Left lung (tissue), 10 donors: Measurements from ENCODE around the gene HTRA2. TPM values are rescaled to one million over a fixed set of nuclear protein-coding genes. Genes with fewer than 3 reads are reported as not detected.

Experiments
- ATAC-seq: fragments of 200-7000 bp; cut with Tn5 transposase; one replicate; pipeline ENCODE4 v1.9.1; 2020; ENCODE audit warnings: moderate library complexity
- DNase-seq, 4 donors: peaks; one replicate each; pipeline ENCODE4 v3.0.0-alpha.2; 2013 to 2020
- H3K27ac ChIP-seq, 2 donors: fragments of 200-600 bp; sonication (generic) in 1 of 2; one replicate each; pipeline versions ENCODE4 v1.5.0 to v1.8.0; 2020 to 2021
- H3K27me3 ChIP-seq, 2 donors: fragments of 200-600 bp; sonication (generic) in 1 of 2; one replicate each; pipeline versions ENCODE4 v1.5.0 to v1.8.0; 2020 to 2021
- H3K36me3 ChIP-seq, 2 donors: fragments of 200-600 bp; sonication (generic) in 1 of 2; one replicate each; pipeline versions ENCODE4 v1.5.0 to v1.8.0; 2020 to 2021
- H3K4me1 ChIP-seq, 2 donors: fragments of 200-600 bp; one replicate each; pipeline ENCODE4 v1.8.0; 2021
- H3K4me3 ChIP-seq, 2 donors: fragments of 200-600 bp; sonication (generic) in 1 of 2; one replicate each; pipeline versions ENCODE4 v1.5.0 to v1.8.0; 2020 to 2021; ENCODE audit warnings: mild to moderate bottlenecking in 1 of 2
- H3K9me3 ChIP-seq, 2 donors: fragments of 200-600 bp; sonication (generic) in 1 of 2; one replicate each; pipeline versions ENCODE4 v1.5.0 to v1.8.0; 2020 to 2021
- intact Hi-C, 2 donors: fragments of 100-400 bp; cut with DNase I; formaldehyde crosslinking; loops; one replicate each; pipeline versions ENCODE4 v1.11.2 to v1.14.2; 2022
- polyA plus RNA-seq, 6 donors: library from polyadenylated mRNA; unstranded; fragments of 120-200 nt; gene quantifications; one replicate each; pipeline ENCODE4 v1.2.1, GENCODE V29; 2013; ENCODE audit not compliant: insufficient read length in 6 of 6
- total RNA-seq, 2 donors: library from RNA; stranded (reverse); fragmentation: NEBNext Ultra II Directional; extraction: Animal tissue kit (Norgen Biotek cat#: 25700); gene quantifications; one replicate each; pipeline ENCODE4 v1.2.1, GENCODE V29; 2021
- TF ChIP-seq, protein P1 (sequence below), 2 donors: fragments of 200-600 bp; sonication (generic) in 1 of 2; IDR thresholded peaks; one replicate each; pipeline versions ENCODE4 v1.5.0 to v1.8.0; 2021; ENCODE audit warnings: antibody characterized with exemption in 2 of 2
- donor health status: DM: no; HTN: yes; CAD: no.
- donor health status: DM: no; HTN: no; CAD: no.

The HTRA2 gene
- total and polyA plus RNA-seq, 8 donors, result 29.4 to 36.6 (median 33.9) TPM

GRCh38 chr2:74516650-74517049 is 13.1 kb upstream of the HTRA2 start:
- H3K9me3 ChIP-seq, result no peaks in the 10 kb centered on the region
- DNase-seq (no peak), ATAC-seq (no peak)
- H3K27me3 ChIP-seq, result peaks cover 81 to 98% of the 10 kb centered on the region in 2 donors
- TF ChIP-seq, protein P1, sequence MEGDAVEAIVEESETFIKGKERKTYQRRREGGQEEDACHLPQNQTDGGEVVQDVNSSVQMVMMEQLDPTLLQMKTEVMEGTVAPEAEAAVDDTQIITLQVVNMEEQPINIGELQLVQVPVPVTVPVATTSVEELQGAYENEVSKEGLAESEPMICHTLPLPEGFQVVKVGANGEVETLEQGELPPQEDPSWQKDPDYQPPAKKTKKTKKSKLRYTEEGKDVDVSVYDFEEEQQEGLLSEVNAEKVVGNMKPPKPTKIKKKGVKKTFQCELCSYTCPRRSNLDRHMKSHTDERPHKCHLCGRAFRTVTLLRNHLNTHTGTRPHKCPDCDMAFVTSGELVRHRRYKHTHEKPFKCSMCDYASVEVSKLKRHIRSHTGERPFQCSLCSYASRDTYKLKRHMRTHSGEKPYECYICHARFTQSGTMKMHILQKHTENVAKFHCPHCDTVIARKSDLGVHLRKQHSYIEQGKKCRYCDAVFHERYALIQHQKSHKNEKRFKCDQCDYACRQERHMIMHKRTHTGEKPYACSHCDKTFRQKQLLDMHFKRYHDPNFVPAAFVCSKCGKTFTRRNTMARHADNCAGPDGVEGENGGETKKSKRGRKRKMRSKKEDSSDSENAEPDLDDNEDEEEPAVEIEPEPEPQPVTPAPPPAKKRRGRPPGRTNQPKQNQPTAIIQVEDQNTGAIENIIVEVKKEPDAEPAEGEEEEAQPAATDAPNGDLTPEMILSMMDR (IDR thresholded peaks at IDR 0.05), result no peak
- intact Hi-C loops, result no loop called here
- H3K4me3 ChIP-seq, result peak overlapping the region in 1 of 2 donors; percentile 43
- H3K27ac ChIP-seq, result no peak overlapping the region
- no peaks in the 10 kb centered on the region for H3K36me3 ChIP-seq
- H3K4me1 ChIP-seq, result peaks cover 11 to 35% of the 10 kb centered on the region in 2 donors

DNA sequence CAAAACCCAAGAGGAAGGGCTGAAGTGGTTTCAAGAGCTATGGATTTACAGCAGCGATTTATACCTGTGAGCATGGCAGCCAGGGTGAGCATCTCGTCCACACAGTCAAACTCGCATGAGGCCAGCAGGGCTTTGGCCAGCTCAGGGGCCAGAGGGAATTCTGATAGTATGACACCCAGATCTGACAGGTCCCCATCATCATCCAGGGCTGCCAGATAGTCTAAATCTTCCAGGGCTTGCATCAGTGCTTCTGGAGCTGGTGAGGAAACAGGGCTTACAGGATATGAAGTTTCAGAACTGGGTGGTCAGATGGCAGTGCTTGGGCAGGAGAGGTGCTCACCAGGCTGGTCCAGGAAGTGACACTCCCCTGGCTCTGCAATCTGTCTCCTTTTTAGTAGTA is 7.2 kb upstream of the HTRA2 start:
- Histone ChIP-seq H3K9me3 (no peaks in the 10 kb centered on the region), H3K4me1 (no peaks in the 10 kb centered on the region), H3K4me3 (no peak overlapping the region), H3K36me3 (peaks cover 0 to 23% of the 10 kb centered on the region in 2 donors), H3K27ac (no peak overlapping the region), H3K27me3 (peaks cover 23 to 40% of the 10 kb centered on the region in 2 donors)
- DNase-seq, result no peak
- ATAC-seq, result no peak
- TF ChIP-seq, protein P1 (IDR thresholded peaks at IDR 0.05), result no peak
- intact Hi-C loops, result no loop called here

GRCh38 chr2:74524005-74524404 is 5.7 kb upstream of the HTRA2 start:
- H3K36me3 ChIP-seq, result peaks cover 0 to 25% of the 10 kb centered on the region in 2 donors
- ATAC-seq (no peak), DNase-seq (no peak)
- peaks cover 8 to 15% of the 10 kb centered on the region in 2 donors for H3K4me1 ChIP-seq
- no peaks in the 10 kb centered on the region for H3K9me3 ChIP-seq
- intact Hi-C loops, result no loop called here
- TF ChIP-seq, protein P1 (IDR thresholded peaks at IDR 0.05), result no peak
- no peak overlapping the region for H3K4me3 ChIP-seq
- H3K27me3 ChIP-seq, result peaks cover 8 to 25% of the 10 kb centered on the region in 2 donors
- no peak overlapping the region for H3K27ac ChIP-seq

- intact Hi-C loops, result no loop called here
- peaks cover 8 to 16% of the 10 kb centered on the region in 2 donors for H3K4me1 ChIP-seq
- no peaks in the 10 kb centered on the region for H3K9me3 ChIP-seq
- H3K4me3 ChIP-seq, result no peak overlapping the region
- DNase-seq, result no peak
- TF ChIP-seq, protein P1 (IDR thresholded peaks at IDR 0.05), result no peak
- H3K36me3 ChIP-seq, result peaks cover 0 to 25% of the 10 kb centered on the region in 2 donors
- ATAC-seq, result no peak
- H3K27me3 ChIP-seq, result peaks cover 3 to 14% of the 10 kb centered on the region in 2 donors
- H3K27ac ChIP-seq, result no peak overlapping the region
Observed at GRCh38 chr2:74524955-74525716, 4.6 kb upstream of the HTRA2 start.

DNA sequence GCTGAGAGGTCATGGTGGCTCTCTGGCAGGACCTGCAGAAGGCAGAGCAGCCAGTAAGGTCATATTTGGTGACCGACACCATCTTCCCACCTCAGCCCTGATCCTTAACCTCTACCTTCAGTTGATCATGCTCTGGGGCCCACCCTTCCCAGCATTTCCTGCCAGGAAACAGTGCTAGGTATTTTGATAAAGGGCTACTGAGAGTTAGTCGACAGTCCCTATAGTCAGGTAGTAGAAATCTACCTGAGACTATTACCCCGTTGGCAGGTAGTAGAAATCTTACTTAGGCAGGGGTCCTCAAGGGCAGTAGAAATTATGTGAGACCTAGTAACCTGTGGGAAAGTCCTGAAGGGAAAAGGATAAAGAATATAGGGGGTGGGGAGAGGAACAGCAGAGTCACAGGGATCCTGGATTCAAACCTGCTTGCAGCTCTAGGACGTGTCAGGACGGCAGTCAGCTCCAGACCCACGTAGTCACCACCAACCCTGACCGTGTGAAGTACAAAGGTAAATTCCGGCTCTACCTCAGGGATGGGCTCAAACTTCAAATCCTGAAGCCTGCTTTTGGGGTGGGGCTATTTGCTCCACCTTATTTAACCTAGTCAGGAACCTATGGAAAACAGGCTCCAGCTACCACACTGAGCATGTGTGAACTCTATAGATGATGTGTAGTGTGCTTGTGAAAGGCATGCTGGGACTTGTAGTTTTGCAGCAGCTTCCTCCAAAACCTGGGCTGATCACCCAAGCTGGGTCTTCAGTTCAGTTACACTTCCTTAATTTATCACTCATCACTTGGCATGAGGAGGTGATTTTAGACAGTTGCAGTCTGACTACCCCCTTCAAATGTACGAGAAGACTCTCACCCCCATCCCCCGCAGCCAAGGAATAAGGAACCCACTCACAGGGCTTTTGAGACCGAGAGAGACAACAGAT is 3.8 kb upstream of the HTRA2 start, which contains the start of gene DQX1:
DQX1 (minus strand) TSS at position 515 of the 932 bp plus-strand sequence; CDS start at position 13, 502 bp downstream.
- intact Hi-C loops, result no loop called here
- Histone ChIP-seq H3K27me3 (peaks cover 0 to 5% of the 10 kb centered on the region in 2 donors), H3K4me1 (peaks cover 11 to 22% of the 10 kb centered on the region in 2 donors), H3K9me3 (no peaks in the 10 kb centered on the region), H3K36me3 (peaks cover 0 to 25% of the 10 kb centered on the region in 2 donors), H3K27ac (no peak within 1 kb of the TSS), H3K4me3 (no peak within 1 kb of the TSS)
- TF ChIP-seq, protein P1 (IDR thresholded peaks at IDR 0.05), result no peak
- DNase-seq (peak in 1 of 4 donors; percentile 16), ATAC-seq (no peak)
